Peyer's patch (tissue), 4 donors: ENCODE results near the gene ANKIB1.
"Not testable (repeated sequence)": the region's sequence is repeated elsewhere in the genome, so short reads cannot be mapped to it uniquely, and the experiment has no call there.

ENCODE experiments used
- CTCF ChIP-seq, 6 experiments: fragments of 450-650 bp in 4 of 6; fragments of 200-600 bp in 2 of 6; sonication (generic) in 1 of 6; IDR thresholded peaks; one replicate each; pipeline ENCODE4 v1.5.1; 2017 to 2019; ENCODE audit warnings: antibody characterized with exemption in 6 of 6, mild to moderate bottlenecking in 3 of 6, moderate library complexity in 1 of 6
- POLR2A ChIP-seq, 2 donors: fragments of 450-650 bp; IDR thresholded peaks; one replicate each; pipeline ENCODE4 v1.5.1; 2017; ENCODE audit warnings: antibody characterized with exemption in 2 of 2, mild to moderate bottlenecking in 2 of 2, moderate library complexity in 2 of 2

DNA sequence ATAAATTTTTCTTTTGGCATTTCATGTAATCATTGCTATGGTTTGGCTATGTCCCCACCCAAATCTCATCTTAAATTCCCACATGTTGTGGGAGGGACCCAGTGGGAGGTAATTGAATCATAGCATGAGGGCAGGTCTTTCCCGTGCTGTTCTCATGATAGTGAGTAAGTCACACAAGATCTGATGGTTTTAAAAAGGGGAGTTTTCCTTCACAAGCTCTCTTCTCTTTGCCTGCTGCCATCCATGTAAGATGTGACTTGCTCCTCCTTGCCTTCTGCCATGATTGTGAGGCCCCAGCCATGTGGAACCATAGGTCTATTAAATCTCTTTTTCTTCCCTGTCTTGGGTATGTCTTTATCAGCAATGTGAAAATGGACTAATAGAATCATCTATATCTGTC, 9.0 kb downstream of the ANKIB1 start:
- TF ChIP-seq CTCF, POLR2A (IDR thresholded peaks at IDR 0.05): not testable (repeated sequence)
